HG02943 (cell line): ENCODE measurements around the gene PHLDB1.

Experiments
- ATAC-seq: cut with Tn5 transposase; IDR thresholded peaks from one replicate; pipeline ENCODE4 v1.9.1; 2021; ENCODE audit warnings: mild to moderate bottlenecking, low read depth, moderate library complexity; ENCODE audit not compliant: unreplicated experiment

The PHLDB1 gene

GRCh38 chr11:118635642-118636041, 28.2 kb downstream of the PHLDB1 start:
- no peak for ATAC-seq

GRCh38 chr11:118636569-118637290, 29.3 kb downstream of the PHLDB1 start:
- no peak for ATAC-seq

- no peak for ATAC-seq
Observed at GRCh38 chr11:118638726-118639125, 31.3 kb downstream of the PHLDB1 start.

GRCh38 chr11:118639899-118640298, 32.5 kb downstream of the PHLDB1 start:
- ATAC-seq, result no peak

GRCh38 chr11:118640332-118641154, 33.1 kb downstream of the PHLDB1 start:
- no peak for ATAC-seq

- ATAC-seq, result no peak
Observed at GRCh38 chr11:118641397-118642019, 34.1 kb downstream of the PHLDB1 start.

GRCh38 chr11:118643142-118643994, 36.0 kb downstream of the PHLDB1 start:
- ATAC-seq, result no peak

GRCh38 chr11:118643995-118644345, 36.6 kb downstream of the PHLDB1 start:
- ATAC-seq, result no peak

GRCh38 chr11:118644496-118644895, 37.1 kb downstream of the PHLDB1 start:
- ATAC-seq, result no peak

- ATAC-seq, result no peak
Observed at GRCh38 chr11:118645066-118645715, 37.8 kb downstream of the PHLDB1 start.

- ATAC-seq, result no peak
Observed at GRCh38 chr11:118646393-118646792, 39.0 kb downstream of the PHLDB1 start.

GRCh38 chr11:118648291-118648690, 40.9 kb downstream of the PHLDB1 start:
- no peak for ATAC-seq

GRCh38 chr11:118649941-118650340, 42.5 kb downstream of the PHLDB1 start:
- no peak for ATAC-seq

- no peak for ATAC-seq
Observed at GRCh38 chr11:118650366-118650765, 43.0 kb downstream of the PHLDB1 start.

- ATAC-seq, result no peak
Observed at GRCh38 chr11:118651820-118652219, 44.4 kb downstream of the PHLDB1 start.

- no peak for ATAC-seq
Observed at GRCh38 chr11:118652681-118653181, 45.3 kb downstream of the PHLDB1 start.

GRCh38 chr11:118653684-118654390, 46.4 kb downstream of the PHLDB1 start:
- ATAC-seq, result no peak

- no peak for ATAC-seq
Observed at GRCh38 chr11:118655486-118656190, 48.2 kb downstream of the PHLDB1 start.
